Measurements from ENCODE around the gene DUSP10.

Gene DUSP10

GRCh38 chr1:221667504-221667903 lies 74.4 kb downstream of the DUSP10 start:
- H3K4me1 Mint-ChIP-seq, result no peaks in the 10 kb centered on the region
- H3K4me3 Mint-ChIP-seq, result no peak overlapping the region
- DNase-seq, result no peak
- no peaks in the 10 kb centered on the region for H3K27me3 Mint-ChIP-seq (ENCODE audit: low read depth, poor library complexity)
- TF ChIP-seq CTCF (IDR thresholded peaks at IDR 0.05), result no peak
- no peak overlapping the region for H3K27ac Mint-ChIP-seq
- peaks cover 9% of the 10 kb centered on the region for H3K9me3 Mint-ChIP-seq
- no peaks in the 10 kb centered on the region for H3K36me3 Mint-ChIP-seq (ENCODE audit: low read depth)

GRCh38 chr1:221664253-221664652 lies 77.6 kb downstream of the DUSP10 start:
- H3K4me3 Mint-ChIP-seq, result no peak overlapping the region
- H3K4me1 Mint-ChIP-seq, result no peaks in the 10 kb centered on the region
- no peak for DNase-seq
- no peak overlapping the region for H3K27ac Mint-ChIP-seq
- H3K36me3 Mint-ChIP-seq (ENCODE audit: low read depth), result no peaks in the 10 kb centered on the region
- peaks cover 4% of the 10 kb centered on the region for H3K27me3 Mint-ChIP-seq (ENCODE audit: low read depth, poor library complexity)
- no peak for TF ChIP-seq CTCF (IDR thresholded peaks at IDR 0.05)
- peaks cover 9% of the 10 kb centered on the region for H3K9me3 Mint-ChIP-seq

GRCh38 chr1:221663321-221663720 lies 78.6 kb downstream of the DUSP10 start:
- Mint-ChIP-seq H3K27me3 (ENCODE audit: low read depth, poor library complexity) (peaks cover 4% of the 10 kb centered on the region), H3K27ac (no peak overlapping the region), H3K36me3 (ENCODE audit: low read depth) (no peaks in the 10 kb centered on the region), H3K4me3 (no peak overlapping the region), H3K4me1 (no peaks in the 10 kb centered on the region), H3K9me3 (peaks cover 9% of the 10 kb centered on the region)
- no peak for DNase-seq
- no peak for TF ChIP-seq CTCF (IDR thresholded peaks at IDR 0.05)

- no peak for TF ChIP-seq CTCF (IDR thresholded peaks at IDR 0.05)
- no peaks in the 10 kb centered on the region for H3K36me3 Mint-ChIP-seq (ENCODE audit: low read depth)
Measured at GRCh38 chr1:221655766-221656305, 86.1 kb downstream of the DUSP10 start.

More at GRCh38 chr1:221655766-221656305, 86.1 kb downstream of the DUSP10 start:
- Mint-ChIP-seq H3K4me3 (no peak overlapping the region), H3K27ac (no peak overlapping the region), H3K4me1 (no peaks in the 10 kb centered on the region), H3K9me3 (no peaks in the 10 kb centered on the region), H3K27me3 (ENCODE audit: low read depth, poor library complexity) (peaks cover 1% of the 10 kb centered on the region)
- DNase-seq, result no peak
